HG02571 (cell line): ENCODE results near the gene ZNF804B.

Experiments
- ATAC-seq: cut with Tn5 transposase; IDR thresholded peaks from one replicate; pipeline ENCODE4 v1.9.1; 2021; ENCODE audit warnings: mild to moderate bottlenecking, moderate library complexity; ENCODE audit not compliant: unreplicated experiment

The ZNF804B gene

GRCh38 chr7:89247207-89247606 lies 487.7 kb downstream of the ZNF804B start:
- no peak for ATAC-seq

- no peak for ATAC-seq
Measured at GRCh38 chr7:89259085-89259484, 499.6 kb downstream of the ZNF804B start.

- ATAC-seq, result no peak
Measured at GRCh38 chr7:89264126-89264525, 504.6 kb downstream of the ZNF804B start.

DNA sequence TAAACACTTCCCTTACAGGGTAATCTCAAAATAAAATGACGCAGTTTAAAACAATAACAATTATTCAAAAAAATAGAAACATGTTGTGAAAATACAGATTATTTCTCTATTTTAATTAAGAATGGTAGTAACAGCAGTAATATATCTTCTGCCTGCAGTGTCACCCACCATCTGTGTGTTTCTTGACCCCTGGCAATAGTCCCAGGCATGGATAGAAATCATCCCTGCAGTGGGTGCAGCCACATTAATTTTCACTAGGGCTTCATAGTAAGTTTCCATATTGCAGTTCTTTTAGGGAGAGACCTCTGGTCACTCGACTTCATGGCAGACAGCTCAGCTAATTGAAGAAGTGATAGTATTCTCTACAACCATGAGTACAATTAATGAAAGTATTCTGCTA lies 506.1 kb downstream of the ZNF804B start:
- ATAC-seq, result no peak

DNA sequence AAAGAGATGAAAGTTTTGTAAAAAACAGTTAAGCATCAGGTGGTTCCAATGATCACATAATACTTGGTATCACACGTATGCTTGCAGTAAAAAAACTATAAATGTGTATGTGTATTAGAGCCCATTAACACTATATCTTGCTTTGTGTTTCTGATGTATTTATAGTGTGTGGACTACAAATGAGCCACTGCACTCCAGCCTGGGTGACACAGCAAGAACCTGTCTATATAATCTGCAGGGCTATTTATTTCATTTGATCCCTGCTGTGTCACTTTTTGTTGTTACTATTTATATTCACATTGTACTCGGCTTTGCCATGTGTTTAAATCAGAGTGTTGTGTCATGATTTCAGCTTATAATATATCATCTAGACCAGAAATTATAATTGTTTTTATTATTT lies 523.8 kb downstream of the ZNF804B start:
- ATAC-seq, result no peak

- ATAC-seq, result no peak
Measured at GRCh38 chr7:89308535-89308934, 549.0 kb downstream of the ZNF804B start.

- no peak for ATAC-seq
Measured at GRCh38 chr7:89311886-89312285, 552.4 kb downstream of the ZNF804B start.

DNA sequence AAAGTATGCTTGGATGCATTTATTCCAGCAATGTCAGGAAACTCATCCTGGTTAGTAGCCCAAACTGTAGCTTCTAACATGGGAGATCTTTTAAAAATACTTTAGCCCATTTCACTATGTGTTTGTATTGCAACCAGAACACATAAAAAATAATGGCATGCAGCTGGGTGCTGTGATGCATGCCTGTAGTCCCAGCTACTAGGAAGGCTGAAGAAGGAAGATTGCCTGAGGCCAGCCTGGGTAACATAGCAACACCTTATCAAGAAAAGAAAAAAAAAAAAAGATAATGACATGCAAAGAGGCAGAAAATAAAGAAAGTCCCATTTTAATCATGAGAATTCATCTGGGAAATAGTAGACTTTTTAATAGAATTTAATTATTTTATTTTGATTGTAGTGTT lies 553.1 kb downstream of the ZNF804B start:
- ATAC-seq, result no peak

- no peak for ATAC-seq
Measured at GRCh38 chr7:89316584-89317251, 557.2 kb downstream of the ZNF804B start.

- no peak for ATAC-seq
Measured at GRCh38 chr7:89332026-89332425, 572.5 kb downstream of the ZNF804B start.

- ATAC-seq, result no peak
Measured at GRCh38 chr7:89334797-89335196, 575.3 kb downstream of the ZNF804B start.

DNA sequence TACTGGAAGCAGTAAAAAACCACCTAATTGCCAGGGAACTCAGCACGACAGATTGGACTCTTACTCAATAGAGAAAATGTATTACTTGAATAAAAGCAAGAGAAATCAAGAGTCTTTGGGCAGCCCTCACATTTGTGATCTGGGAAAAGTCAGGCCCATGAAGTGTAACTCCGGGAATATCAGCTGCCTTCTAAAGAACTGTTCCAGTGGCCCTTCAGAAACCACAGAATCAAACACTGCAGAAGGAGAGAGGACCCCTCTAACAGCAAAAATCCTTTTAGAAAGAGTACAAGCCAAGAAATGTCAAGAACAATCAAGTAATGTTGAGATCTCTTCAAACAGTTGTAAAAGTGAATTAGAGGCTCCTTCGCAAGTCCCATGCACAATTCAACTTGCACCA lies 576.0 kb downstream of the ZNF804B start:
- ATAC-seq, result no peak

DNA sequence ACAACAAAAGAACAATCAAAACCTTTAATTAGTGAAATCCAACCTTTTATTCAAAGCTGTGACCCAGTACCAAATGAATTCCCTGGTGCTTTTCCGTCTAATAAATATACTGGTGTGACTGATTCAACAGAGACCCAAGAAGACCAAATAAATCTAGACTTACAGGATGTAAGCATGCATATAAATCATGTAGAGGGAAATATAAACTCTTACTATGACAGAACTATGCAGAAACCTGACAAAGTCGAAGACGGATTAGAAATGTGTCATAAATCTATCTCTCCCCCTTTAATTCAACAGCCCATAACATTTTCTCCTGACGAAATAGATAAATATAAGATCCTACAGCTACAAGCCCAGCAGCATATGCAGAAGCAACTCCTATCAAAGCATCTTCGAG lies 576.6 kb downstream of the ZNF804B start:
- ATAC-seq, result no peak

DNA sequence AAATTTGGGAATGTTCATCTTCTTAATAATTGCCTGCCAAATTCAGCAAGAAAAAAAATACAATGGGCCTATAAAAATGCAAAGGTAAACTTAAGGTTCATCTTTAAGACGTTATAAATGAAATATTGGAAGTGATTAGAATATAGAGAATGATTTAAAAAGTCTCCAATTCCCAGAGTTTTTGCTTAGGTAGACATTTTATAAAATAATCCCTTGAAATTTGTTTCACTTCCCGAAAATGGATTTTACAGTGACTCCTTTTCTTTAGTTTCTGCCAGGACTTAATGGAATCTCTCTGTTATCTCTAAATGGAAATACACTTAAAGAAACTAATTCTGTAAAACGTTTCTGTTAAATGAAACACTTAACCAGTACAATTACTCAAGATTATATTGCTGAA lies 580.2 kb downstream of the ZNF804B start:
- no peak for ATAC-seq

DNA sequence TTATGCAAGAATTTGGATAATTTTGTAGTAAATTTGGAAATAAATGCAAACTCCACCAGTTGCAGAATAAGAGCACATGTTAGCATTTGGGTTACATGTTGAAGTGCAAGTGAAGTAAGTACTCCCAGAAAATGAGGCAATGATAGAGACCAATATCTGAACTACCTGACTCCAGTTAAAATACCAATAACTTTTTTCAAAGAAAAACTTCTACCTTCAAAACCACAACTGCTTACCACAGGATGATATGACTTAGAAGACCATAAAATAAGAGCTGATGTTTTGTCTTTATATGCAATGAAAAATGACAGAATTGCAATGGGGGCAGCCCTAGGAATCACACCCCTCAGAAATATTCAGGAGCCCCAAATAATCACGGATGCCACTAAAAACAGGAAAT lies 597.6 kb downstream of the ZNF804B start:
- ATAC-seq, result no peak

- no peak for ATAC-seq
Measured at GRCh38 chr7:89377219-89377618, 617.7 kb downstream of the ZNF804B start.

GRCh38 chr7:89385411-89385810 lies 625.9 kb downstream of the ZNF804B start:
- no peak for ATAC-seq
